Measurements from ENCODE around the gene HMGCS2.
"Not testable (repeated sequence)": the region's sequence is repeated elsewhere in the genome, so short reads cannot be mapped to it uniquely, and the experiment has no call there.

The HMGCS2 gene

GRCh38 chr1:119790451-119791198, 21.9 kb upstream of the HMGCS2 start:
- no peak for DNase-seq (ENCODE audit: low read depth, low spot score)

- DNase-seq (ENCODE audit: low read depth, low spot score): no peak
These were observed 19.1 kb upstream of the HMGCS2 start for GRCh38 chr1:119787776-119788175.

DNA sequence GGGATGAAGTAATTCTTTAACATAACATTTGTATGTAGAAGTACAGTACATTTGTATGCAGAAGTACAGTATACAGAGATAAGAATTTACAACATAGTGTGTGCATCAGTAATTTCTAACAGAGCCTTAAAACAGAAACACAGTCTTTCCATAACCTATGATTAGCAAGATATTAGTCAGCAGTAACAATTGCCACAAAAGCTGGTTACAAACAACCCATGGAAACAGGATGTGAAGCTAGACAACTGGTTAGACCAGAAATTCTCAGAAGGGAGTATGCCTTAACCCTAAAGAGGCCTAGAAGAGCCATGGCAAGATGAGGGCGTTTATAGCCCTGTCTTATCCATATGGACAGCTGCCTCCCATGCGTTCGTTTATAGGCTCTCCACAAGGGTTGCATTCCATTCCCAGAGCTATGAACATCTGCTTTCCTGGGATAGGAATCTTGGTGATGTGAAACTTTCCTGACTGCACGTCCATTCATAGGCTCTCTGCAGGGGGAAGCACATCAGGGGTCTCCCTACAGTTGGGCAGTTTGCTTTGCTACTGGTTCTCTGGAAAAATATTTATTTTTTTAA, 17.9 kb upstream of the HMGCS2 start:
- not testable (repeated sequence) for DNase-seq (ENCODE audit: low read depth, low spot score)

- not testable (repeated sequence) for DNase-seq (ENCODE audit: low read depth, low spot score)
These were observed 17.3 kb upstream of the HMGCS2 start for GRCh38 chr1:119786046-119786445.

GRCh38 chr1:119784191-119784781, 15.6 kb upstream of the HMGCS2 start:
- no peak for DNase-seq (ENCODE audit: low read depth, low spot score)

GRCh38 chr1:119783354-119784185, 14.9 kb upstream of the HMGCS2 start:
- DNase-seq (ENCODE audit: low read depth, low spot score): no peak

DNA sequence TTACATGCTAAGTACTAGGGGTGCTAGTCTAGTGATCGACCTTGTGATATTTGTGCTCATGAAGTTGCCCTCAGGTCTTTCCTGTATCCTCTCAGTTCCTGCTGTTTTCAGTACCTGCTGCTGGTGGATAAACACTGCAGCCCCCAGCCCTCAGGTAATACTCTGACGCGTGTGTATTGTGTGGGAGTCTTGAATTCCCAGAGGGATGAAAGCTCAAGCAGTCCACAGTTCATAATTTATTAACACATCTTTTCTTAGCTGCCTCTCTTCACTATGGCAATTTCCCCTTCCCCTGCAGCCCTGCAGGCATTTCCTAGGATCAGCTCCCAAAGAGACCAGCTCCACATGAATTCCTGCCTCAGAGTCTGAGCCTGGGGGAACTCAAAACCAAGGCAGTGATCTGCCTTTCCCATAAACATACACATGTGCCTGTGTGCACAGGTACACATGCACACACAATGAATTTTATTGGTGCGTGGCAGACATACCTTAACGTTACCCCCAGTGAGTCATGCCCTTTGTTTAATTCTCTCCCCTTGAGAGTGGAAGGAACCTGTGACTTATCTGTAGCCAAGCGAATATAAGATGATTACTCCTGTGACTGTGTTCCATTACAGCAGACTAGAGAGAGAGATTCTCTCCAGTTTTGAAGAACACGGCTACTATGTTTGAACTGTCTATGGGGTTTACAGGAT, 14.1 kb upstream of the HMGCS2 start:
- no peak for DNase-seq (ENCODE audit: low read depth, low spot score)

DNA sequence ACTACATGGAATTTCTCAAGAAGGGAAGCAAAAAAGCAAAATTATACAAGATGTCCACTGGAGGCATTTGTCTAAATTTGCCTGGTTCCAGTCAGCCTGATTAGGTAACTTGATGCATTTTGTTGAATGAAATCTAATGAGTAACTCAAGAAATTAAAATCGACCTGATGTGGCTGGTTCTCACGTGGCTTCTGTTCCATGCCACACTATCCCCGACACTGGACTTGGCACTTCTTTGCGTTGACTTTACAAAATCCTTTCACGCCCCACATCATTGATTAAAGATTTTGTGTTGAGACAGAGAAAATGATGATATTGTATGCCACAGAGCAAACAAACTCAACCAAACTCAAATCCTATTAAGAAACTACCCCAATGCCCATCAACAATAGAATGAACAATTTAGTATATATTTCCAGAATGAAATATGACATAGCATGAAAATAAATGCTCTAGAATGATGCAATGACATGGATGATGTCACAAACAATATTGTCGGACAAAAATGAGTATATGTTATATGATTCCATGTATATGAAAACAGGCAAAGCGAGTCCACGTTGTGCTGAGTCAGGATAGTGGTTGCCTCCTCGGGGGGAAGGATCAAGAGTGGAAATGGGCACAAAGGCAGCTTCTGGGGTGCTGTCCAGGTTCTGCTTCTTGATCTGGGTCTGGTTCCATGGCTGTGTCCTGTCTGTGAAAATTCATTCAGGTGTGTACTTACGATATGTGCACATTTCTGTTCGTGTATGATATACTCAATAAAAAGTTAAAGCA, 12.9 kb upstream of the HMGCS2 start:
- DNase-seq (ENCODE audit: low read depth, low spot score): no peak

DNA sequence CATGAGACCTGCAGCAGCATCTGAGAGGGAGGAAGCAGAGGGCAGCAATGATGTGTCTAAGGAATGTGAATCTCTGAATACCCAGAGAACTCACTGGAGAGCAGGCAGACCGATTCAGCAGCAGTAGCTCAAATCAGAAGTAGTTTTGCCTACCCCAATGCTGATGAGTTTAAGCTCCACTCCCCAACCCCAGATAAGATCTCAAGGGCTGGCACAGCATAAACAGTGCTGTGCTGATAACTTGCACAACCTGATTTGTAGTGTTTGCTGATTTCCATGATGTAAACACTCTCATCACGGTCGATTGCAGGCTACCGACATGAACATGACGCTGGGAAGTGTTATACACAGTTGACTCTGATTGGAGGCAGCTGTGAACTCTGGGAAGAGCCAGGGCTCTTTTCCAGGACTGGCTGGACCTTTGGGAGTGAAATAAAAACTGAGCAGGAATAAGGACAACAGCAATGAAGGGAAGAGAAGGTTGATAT, 11.2 kb upstream of the HMGCS2 start:
- no peak for DNase-seq (ENCODE audit: low read depth, low spot score)

GRCh38 chr1:119778886-119779560, 10.3 kb upstream of the HMGCS2 start:
- no peak for DNase-seq (ENCODE audit: low read depth, low spot score)

DNA sequence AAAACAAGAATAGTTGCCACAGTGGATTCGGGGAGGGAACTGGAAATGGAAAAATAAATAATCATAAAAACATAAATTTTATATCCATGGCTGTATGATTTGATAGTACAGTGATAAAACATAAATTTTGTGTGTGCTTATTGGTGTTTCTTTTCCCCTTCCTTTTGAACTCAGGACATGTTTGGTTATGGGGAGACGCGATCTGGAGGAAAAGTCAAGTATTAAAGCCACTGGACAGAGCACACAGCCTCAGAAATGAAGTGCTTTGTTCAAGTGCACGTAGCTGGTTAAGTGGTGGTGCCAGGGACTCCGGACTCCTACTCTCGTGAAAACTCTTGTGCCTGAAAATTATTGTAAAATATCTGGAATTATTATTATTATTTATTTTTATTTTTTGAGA, 9.7 kb upstream of the HMGCS2 start:
- no peak for DNase-seq (ENCODE audit: low read depth, low spot score)

DNA sequence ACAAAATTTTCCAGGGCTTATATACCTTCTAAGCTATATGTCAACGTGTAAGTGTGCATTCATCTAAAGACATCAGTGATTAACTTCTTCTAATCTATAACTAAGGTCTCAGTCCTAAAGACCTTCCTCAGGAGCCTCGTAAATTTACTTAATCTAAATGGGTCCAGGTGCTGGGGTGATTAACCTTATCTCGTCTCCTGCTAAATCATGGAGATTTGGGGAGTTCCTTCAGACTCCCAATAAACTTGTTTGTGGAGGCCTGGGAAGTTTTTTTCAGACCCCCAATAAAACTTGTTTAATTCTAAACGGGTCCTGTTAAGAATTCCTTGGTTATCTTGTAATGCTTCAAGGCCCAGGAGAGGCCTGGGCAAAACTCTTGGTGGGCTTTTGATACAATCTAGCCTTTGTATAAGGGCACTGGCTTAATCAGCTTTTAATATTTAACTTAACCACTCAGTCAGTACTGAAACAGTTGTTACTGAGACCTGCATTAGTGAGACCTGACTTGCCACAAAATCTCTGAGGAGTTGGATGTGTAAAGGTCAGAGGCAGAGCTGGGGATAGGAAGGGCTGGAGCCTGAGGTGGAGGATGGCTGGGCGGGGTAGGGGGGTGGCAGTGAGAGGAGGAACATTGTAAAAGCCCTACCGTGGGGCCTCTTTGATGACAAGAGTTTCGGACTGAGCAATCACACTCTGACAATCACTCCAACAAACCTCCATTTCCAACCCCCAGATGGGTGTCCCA, 6.2 kb upstream of the HMGCS2 start:
- no peak for DNase-seq (ENCODE audit: low read depth, low spot score)

DNA sequence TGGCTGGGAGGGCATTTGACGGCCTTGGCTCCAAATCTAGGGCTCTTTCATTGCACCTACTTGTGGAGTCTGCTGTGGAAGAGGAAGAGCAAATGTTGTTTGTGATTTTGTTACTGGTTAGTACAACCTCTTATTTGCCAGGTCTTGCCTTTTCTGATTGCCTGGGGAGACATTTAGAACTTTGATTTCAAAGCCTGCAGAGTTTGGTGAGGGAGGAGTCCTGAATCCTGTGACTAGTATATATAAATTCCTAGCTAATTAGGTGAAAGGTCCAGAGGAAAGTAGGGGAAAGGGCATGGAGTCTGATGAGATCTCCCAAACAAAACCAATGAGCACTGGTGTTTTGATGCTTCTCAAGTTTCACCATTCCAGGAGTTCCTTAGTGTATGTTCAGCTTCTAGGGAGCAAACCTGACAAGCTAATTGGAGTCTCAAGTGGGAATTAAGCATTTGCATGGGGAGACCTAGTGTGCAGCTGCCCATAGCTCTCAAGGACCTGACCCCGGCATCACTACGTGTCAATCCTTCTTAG, 5.1 kb upstream of the HMGCS2 start:
- DNase-seq (ENCODE audit: low read depth, low spot score): no peak

DNA sequence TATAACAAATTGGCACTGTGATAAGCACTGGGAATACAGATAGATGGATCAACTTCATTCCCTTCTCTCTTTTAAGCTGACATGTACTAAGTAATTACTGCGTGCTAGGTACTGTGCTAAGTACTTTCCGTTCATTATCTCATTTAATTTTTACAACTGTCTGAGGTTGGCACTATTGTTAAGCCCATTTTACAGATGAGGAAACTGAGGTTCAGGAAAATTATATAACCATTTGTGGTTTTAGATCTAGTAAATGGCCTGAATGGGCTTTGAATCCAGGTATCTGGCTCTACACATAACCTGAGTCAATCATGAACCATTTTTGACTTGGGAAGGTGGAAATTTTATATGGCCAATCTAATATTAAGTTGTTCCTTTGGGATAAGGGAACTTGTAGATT, 3.6 kb upstream of the HMGCS2 start:
- DNase-seq (ENCODE audit: low read depth, low spot score): no peak

GRCh38 chr1:119771770-119772169, 3.1 kb upstream of the HMGCS2 start:
- DNase-seq (ENCODE audit: low read depth, low spot score): no peak

DNA sequence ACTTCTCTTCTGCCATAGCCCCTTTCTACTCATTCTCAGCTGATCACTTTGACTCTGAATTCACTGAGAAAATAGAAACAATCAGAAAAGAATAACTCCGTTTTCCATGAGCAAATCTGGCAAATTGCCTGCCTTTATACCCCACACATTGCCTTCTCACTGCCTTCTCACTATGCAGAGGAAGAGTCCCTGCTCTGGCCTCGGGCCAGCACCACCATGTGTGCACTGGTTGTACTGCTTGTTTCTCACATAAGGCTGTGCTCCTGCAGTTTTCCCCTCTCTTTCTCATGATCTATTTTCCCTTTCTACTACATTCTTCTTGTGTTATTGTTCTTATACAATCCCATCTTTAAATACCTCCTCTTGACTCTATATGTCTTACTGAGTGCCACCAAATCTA, 2.3 kb upstream of the HMGCS2 start:
- DNase-seq (ENCODE audit: low read depth, low spot score): no peak

DNA sequence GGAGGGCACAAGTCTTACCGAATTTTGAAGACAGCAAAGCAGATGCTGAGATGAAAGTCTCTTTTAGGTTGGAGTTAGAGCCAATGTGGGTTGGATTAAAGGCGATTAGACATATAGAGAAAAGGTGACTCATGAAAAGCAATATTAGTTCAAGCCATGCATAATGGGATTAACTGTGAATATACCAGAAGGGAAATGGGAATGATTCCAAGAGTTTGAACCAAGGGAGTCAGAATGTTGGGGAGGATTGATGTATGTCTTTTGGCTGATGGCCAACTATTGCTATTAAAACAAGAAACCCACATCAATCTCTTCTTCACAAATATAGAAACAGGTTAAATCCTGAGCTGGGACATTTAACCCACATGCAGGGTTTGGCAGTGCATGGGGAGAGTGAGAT, 1.2 kb downstream of the HMGCS2 start:
- no peak for DNase-seq (ENCODE audit: low read depth, low spot score)

DNA sequence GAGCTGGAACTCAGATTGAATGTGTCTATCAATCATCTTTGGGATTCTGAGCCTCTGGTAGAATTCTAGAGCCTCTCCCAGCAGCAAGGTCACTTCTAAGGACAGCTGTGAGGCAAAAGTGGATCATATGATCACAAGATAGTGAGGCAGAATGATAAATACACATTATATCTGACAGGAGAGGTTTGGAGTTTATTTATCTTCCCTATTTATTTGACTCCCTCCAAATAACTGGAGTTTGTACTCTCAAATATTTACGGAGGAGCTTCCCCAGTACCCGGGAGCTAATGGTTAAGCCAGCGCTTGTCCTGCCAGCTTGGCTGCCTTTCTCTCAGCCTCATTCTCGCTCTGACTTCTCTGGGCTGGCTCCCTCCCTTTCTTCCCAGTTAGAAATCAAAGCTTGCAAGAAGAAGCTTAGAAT, 2.3 kb downstream of the HMGCS2 start:
- DNase-seq (ENCODE audit: low read depth, low spot score): no peak

DNA sequence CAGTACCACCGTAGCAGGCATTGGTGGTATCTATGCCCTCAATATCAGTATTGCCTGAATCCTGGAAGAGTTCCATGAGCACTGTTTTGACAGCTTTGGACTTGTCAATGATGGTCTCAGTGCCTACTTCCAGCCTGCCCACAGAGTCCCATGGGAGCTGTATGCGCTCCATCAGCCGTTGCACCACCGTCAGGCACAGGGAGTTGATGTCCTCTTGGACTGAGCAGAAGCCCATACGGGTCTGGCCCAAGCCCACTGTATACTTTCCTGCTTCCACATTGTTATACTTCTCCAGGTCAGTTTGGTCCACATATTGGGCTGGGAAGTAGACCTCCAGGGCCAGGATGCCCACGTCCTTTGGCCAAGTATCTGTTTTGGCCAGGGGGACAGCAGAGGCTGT, 4.5 kb downstream of the HMGCS2 start:
- DNase-seq (ENCODE audit: low read depth, low spot score): no peak

All from activated naive CD8-positive, alpha-beta T cell treated with anti-CD3 and anti-CD28 coated beads, Interleukin-2, amount 50 U/mL, for 16 hours (primary cell).